CD14-positive monocyte (primary cell): ENCODE measurements around the gene RGS14. TPM values are rescaled to one million over a fixed set of nuclear protein-coding genes. Genes with fewer than 3 reads are reported as not detected.

Source experiments
- DNase-seq, 3 donors: peaks; one replicate each; pipeline ENCODE4 v3.0.0-alpha.2; 2011 to 2022
- H2AFZ ChIP-seq: 2 replicates; pipeline ENCODE4 v1.6.0; 2012; ENCODE audit warnings: mild to moderate bottlenecking, low read depth, low read length, inconsistent platforms; ENCODE audit not compliant: insufficient read depth, poor library complexity, severe bottlenecking
- H3K27ac ChIP-seq, 2 donors: 1 replicate in 1 of 2; 2 replicates in 1 of 2; pipeline ENCODE4 v1.5.1; 2012 to 2013; ENCODE audit warnings: low read length in 2 of 2, control low read depth in 1 of 2, inconsistent platforms in 1 of 2, low read depth in 1 of 2, mild to moderate bottlenecking in 1 of 2
- H3K27me3 ChIP-seq, 2 donors: one replicate each; pipeline versions ENCODE4 v1.6.0 to v1.6.1; 2011 to 2013; ENCODE audit warnings: low read length in 2 of 2; ENCODE audit not compliant: control insufficient read depth in 2 of 2, insufficient read depth in 2 of 2
- H3K36me3 ChIP-seq, 2 donors: replicated peaks in 1 of 2; 1 replicate in 1 of 2; 2 replicates in 1 of 2; pipeline versions ENCODE4 v1.5.1 to v1.6.1; 2012 to 2013; ENCODE audit warnings: low read length in 2 of 2, control low read depth in 1 of 2, inconsistent platforms in 1 of 2, mild to moderate bottlenecking in 1 of 2; ENCODE audit not compliant: insufficient read depth in 2 of 2, control insufficient read depth in 1 of 2
- H3K4me1 ChIP-seq, 2 donors: 1 replicate in 1 of 2; 2 replicates in 1 of 2; pipeline versions ENCODE4 v1.5.1 to v1.6.1; 2012 to 2013; ENCODE audit warnings: low read length in 2 of 2, control low read depth in 1 of 2, inconsistent platforms in 1 of 2, mild to moderate bottlenecking in 1 of 2, moderate library complexity in 1 of 2; ENCODE audit not compliant: insufficient read depth in 2 of 2, control insufficient read depth in 1 of 2
- H3K4me2 ChIP-seq: replicated peaks from 2 replicates; pipeline ENCODE3; 2012; ENCODE audit warnings: low read length, moderate library complexity, mild to moderate bottlenecking; ENCODE audit not compliant: poor library complexity, severe bottlenecking; ENCODE audit errors: extremely low read depth
- H3K4me3 ChIP-seq, 3 experiments: fragments of 200-600 bp in 1 of 3; sonication (generic) in 1 of 3; replicated peaks in 1 of 3; 1 replicate in 2 of 3; 2 replicates in 1 of 3; pipeline ENCODE4 v1.5.1; 2011 to 2013; ENCODE audit warnings: low read length in 3 of 3, mild to moderate bottlenecking in 3 of 3, control low read depth in 2 of 3, low read depth in 2 of 3, inconsistent platforms in 1 of 3, moderate library complexity in 1 of 3
- H3K79me2 ChIP-seq: 2 replicates; pipeline ENCODE4 v1.6.0; 2012; ENCODE audit warnings: mild to moderate bottlenecking, control low read depth, inconsistent platforms, low read length, moderate library complexity; ENCODE audit not compliant: insufficient read depth
- H3K9ac ChIP-seq: 2 replicates; pipeline ENCODE4 v1.6.0; 2017; ENCODE audit warnings: low read length, mild to moderate bottlenecking; ENCODE audit not compliant: insufficient read depth, poor library complexity, severe bottlenecking
- H3K9me3 ChIP-seq, 2 donors: replicated peaks in 1 of 2; 1 replicate in 1 of 2; 2 replicates in 1 of 2; pipeline versions ENCODE4 v1.5.1 to v1.6.1; 2012 to 2013; ENCODE audit warnings: low read length in 2 of 2, control low read depth in 1 of 2; ENCODE audit not compliant: control insufficient read depth in 1 of 2, insufficient read depth in 1 of 2
- H4K20me1 ChIP-seq: 2 replicates; pipeline ENCODE4 v1.6.0; 2012; ENCODE audit warnings: mild to moderate bottlenecking, low read length, control low read depth, moderate library complexity; ENCODE audit not compliant: insufficient read depth
- H3K27ac Mint-ChIP-seq, 7 donors: one replicate each; pipeline ENCODE4 v1.8.0; 2020; ENCODE audit warnings: mild to moderate bottlenecking in 7 of 7, mixed read lengths in 7 of 7, moderate library complexity in 6 of 7, inconsistent platforms in 2 of 7
- H3K27me3 Mint-ChIP-seq, 3 donors: one replicate each; pipeline ENCODE4 v1.8.0; 2021 to 2022; ENCODE audit warnings: low read depth in 3 of 3, mild to moderate bottlenecking in 3 of 3, mixed read lengths in 3 of 3, moderate library complexity in 3 of 3, inconsistent platforms in 1 of 3
- H3K36me3 Mint-ChIP-seq, 2 donors: one replicate each; pipeline ENCODE4 v1.8.0; 2020; ENCODE audit warnings: mixed read lengths in 2 of 2, inconsistent platforms in 1 of 2, mild to moderate bottlenecking in 1 of 2
- H3K4me1 Mint-ChIP-seq: one replicate; pipeline ENCODE4 v1.8.0; 2020; ENCODE audit warnings: mild to moderate bottlenecking, mixed read lengths
- H3K4me3 Mint-ChIP-seq, 2 donors: one replicate each; pipeline ENCODE4 v1.8.0; 2020; ENCODE audit warnings: mild to moderate bottlenecking in 2 of 2, mixed read lengths in 2 of 2, moderate library complexity in 1 of 2
- H3K9me3 Mint-ChIP-seq, 7 donors: one replicate each; pipeline ENCODE4 v1.8.0; 2020 to 2022; ENCODE audit warnings: mixed read lengths in 7 of 7, mild to moderate bottlenecking in 6 of 7, moderate library complexity in 6 of 7, inconsistent platforms in 2 of 7
- WGBS: methylation state at CpG from one replicate; pipeline ENCODE4 v1.1.5; 2013; ENCODE audit warnings: missing lambda C conversion rate; ENCODE audit not compliant: insufficient coverage; 5-methylcytosine and 5-hydroxymethylcytosine counted together
- intact Hi-C, 2 donors: fragments of 100-400 bp; cut with micrococcal nuclease; formaldehyde crosslinking; loops; one replicate each; pipeline versions ENCODE4 v1.15.0 to v1.15.1; 2023
- polyA plus RNA-seq, 3 donors: library from polyadenylated mRNA; depleted of rRNA in 1 of 3; unstranded in 2 of 3; stranded (reverse) in 1 of 3; fragments of 300-500 nt in 2 of 3; fragments of >200 nt in 1 of 3; fragmentation: Illumina TruSeq in 2 of 3; gene quantifications; 1 replicate in 2 of 3; 2 replicates in 1 of 3; pipeline ENCODE4 v1.2.3, GENCODE V29; 2012 to 2021
- TF ChIP-seq, protein P1 (sequence below): fragments of 200-600 bp; IDR thresholded peaks from one replicate; pipeline ENCODE4 v1.8.0; 2022; ENCODE audit warnings: antibody characterized with exemption, mild to moderate bottlenecking

Gene RGS14
- polyA plus RNA-seq, 3 donors: 35.4 to 186 (median 43.5) TPM

DNA sequence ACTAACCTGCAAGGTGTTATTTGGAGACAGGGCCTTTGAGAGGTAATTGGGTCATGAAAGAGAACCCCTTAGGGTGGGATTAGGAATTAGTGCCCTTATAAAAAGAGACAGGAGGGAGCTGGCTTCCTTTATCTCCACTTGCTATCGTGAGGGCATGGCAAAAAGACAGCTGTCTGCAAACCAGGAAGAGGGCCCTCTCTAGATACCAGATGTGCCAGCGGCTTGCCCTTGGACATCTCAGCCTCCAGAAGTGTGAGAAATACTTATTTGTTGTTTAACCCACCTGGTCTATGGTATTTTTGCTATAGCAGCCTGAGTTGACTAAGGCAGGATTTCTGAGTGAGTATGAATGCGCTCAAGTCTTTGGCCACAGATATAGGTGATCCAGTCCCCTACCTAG is 978 bp upstream of the RGS14 start:
- Mint-ChIP-seq H3K36me3 (peaks cover 13 to 24% of the 10 kb centered on the region in 2 donors), H3K27me3 (peaks cover 0 to 2% (median 1%) of the 10 kb centered on the region in 3 donors), H3K4me1 (peaks cover 91% of the 10 kb centered on the region), H3K27ac (peak overlapping the region in 2 of 7 donors; percentile 32 to 86), H3K4me3 (peak overlapping the region; percentile 15 to 16), H3K9me3 (peaks cover 3 to 11% (median 7%) of the 10 kb centered on the region in 7 donors)
- intact Hi-C loops: no loop called here
- TF ChIP-seq, protein P1, sequence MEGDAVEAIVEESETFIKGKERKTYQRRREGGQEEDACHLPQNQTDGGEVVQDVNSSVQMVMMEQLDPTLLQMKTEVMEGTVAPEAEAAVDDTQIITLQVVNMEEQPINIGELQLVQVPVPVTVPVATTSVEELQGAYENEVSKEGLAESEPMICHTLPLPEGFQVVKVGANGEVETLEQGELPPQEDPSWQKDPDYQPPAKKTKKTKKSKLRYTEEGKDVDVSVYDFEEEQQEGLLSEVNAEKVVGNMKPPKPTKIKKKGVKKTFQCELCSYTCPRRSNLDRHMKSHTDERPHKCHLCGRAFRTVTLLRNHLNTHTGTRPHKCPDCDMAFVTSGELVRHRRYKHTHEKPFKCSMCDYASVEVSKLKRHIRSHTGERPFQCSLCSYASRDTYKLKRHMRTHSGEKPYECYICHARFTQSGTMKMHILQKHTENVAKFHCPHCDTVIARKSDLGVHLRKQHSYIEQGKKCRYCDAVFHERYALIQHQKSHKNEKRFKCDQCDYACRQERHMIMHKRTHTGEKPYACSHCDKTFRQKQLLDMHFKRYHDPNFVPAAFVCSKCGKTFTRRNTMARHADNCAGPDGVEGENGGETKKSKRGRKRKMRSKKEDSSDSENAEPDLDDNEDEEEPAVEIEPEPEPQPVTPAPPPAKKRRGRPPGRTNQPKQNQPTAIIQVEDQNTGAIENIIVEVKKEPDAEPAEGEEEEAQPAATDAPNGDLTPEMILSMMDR: no peak
- no peak overlapping the region for H3K9ac ChIP-seq
- peaks cover 44% of the 10 kb centered on the region for H3K79me2 ChIP-seq
- no peak for DNase-seq
- peaks cover 2 to 6% of the 10 kb centered on the region in 2 donors for H3K36me3 ChIP-seq
- peaks cover 0 to 7% of the 10 kb centered on the region in 2 donors for H3K9me3 ChIP-seq
- H2AFZ ChIP-seq: no peak overlapping the region
- H3K27ac ChIP-seq: no peak overlapping the region
- WGBS: 100% methylated on average over 1 of the region's 3 CpGs
- peaks cover 35% of the 10 kb centered on the region for H4K20me1 ChIP-seq
- peak overlapping the region in 1 of 3 experiments; percentile 96 for H3K4me3 ChIP-seq
- H3K4me2 ChIP-seq: peak overlapping the region; percentile 96
- no peaks in the 10 kb centered on the region for H3K27me3 ChIP-seq
- peaks cover 93 to 100% of the 10 kb centered on the region in 2 donors for H3K4me1 ChIP-seq

DNA sequence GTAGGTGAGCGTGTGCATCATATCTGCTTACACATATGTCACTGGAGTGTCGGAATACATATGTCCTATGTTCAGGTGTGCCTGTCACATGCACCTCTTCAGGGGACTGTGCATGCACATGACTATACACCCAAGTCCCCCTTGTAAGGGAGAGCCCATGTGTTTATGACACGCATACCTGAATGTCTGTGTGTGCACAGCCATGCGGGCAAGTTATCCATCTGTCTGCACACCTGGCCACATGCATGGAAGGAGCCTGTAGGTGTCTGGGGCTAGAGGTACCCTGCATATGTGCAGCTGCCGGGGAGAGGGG is 622 bp upstream of the RGS14 start:
- DNase-seq: no peak
- H3K36me3 Mint-ChIP-seq: peaks cover 13 to 24% of the 10 kb centered on the region in 2 donors
- H3K4me3 ChIP-seq: peak overlapping the region in 1 of 3 experiments; percentile 96
- whole genome bisulfite sequencing: 74% methylated on average over 5 of the region's 5 CpGs
- H3K36me3 ChIP-seq: peaks cover 2 to 6% of the 10 kb centered on the region in 2 donors
- TF ChIP-seq, protein P1: no peak
- peaks cover 3 to 11% (median 7%) of the 10 kb centered on the region in 7 donors for H3K9me3 Mint-ChIP-seq
- H3K4me3 Mint-ChIP-seq: peak overlapping the region; percentile 89 to 95
- peaks cover 91% of the 10 kb centered on the region for H3K4me1 Mint-ChIP-seq
- H3K27me3 ChIP-seq: no peaks in the 10 kb centered on the region
- H3K9me3 ChIP-seq: peaks cover 0 to 7% of the 10 kb centered on the region in 2 donors
- peaks cover 38% of the 10 kb centered on the region for H4K20me1 ChIP-seq
- H3K27ac Mint-ChIP-seq: peak overlapping the region; percentile 63 to 96 (median 94)
- peak overlapping the region; percentile 96 for H3K4me2 ChIP-seq
- H3K79me2 ChIP-seq: peaks cover 45% of the 10 kb centered on the region
- no peak overlapping the region for H3K9ac ChIP-seq
- H3K4me1 ChIP-seq: peaks cover 94 to 100% of the 10 kb centered on the region in 2 donors
- no peak overlapping the region for H2AFZ ChIP-seq
- intact Hi-C loops: no loop called here
- peak overlapping the region in 1 of 2 donors; percentile 87 for H3K27ac ChIP-seq
- H3K27me3 Mint-ChIP-seq: peaks cover 0 to 2% (median 1%) of the 10 kb centered on the region in 3 donors
